Fibroblast of lung (primary cell): Measurements from ENCODE around the gene MIA2.

ENCODE experiments used
- CTCF ChIP-seq, 2 donors: IDR thresholded peaks in 1 of 2; conservative IDR thresholded peaks in 1 of 2; 1 replicate in 1 of 2; 2 replicates in 1 of 2; pipeline ENCODE4 v1.5.1; 2011 to 2012; ENCODE audit warnings: low read length in 2 of 2, control low read depth in 1 of 2, inconsistent platforms in 1 of 2, low read depth in 1 of 2, mild to moderate bottlenecking in 1 of 2
- EZH2 ChIP-seq: IDR thresholded peaks from 2 replicates; pipeline ENCODE4 v1.5.1; 2012; ENCODE audit warnings: low read length, control low read depth, mild to moderate bottlenecking; ENCODE audit errors: missing control alignments

GRCh38 chr14:39251547-39251946 lies 17.8 kb downstream of the MIA2 start:
- TF ChIP-seq CTCF (conservative IDR thresholded peaks at IDR 0.05 in 1 of 2, IDR thresholded peaks at IDR 0.05 in 1 of 2; ENCODE audit: low read depth in 1 of 2, low read length in 2 of 2) (no peak), EZH2 (no peak)
